A549 (cell line): Measurements from ENCODE around the gene PNPLA6. TPM values are rescaled to one million over a fixed set of nuclear protein-coding genes. Genes with fewer than 3 reads are reported as not detected.
A peak's percentile ranks its signal among the peaks of the same experiment; 100 is the strongest.

Source experiments
- ATAC-seq, 2 experiments: fragments of 200-7000 bp in 1 of 2; fragments of >200 bp in 1 of 2; cut with Nextera tagmentation in 1 of 2; cut with Tn5 transposase in 1 of 2; 3 replicates each; pipeline versions ENCODE4 v1.8.0 to v1.9.1; 2018 to 2020; ENCODE audit warnings: mild to moderate bottlenecking in 1 of 2, moderate library complexity in 1 of 2
- CTCF ChIA-PET: fragments of 300-600 bp; sonication (Branson Sonifier 250); formaldehyde crosslinking; extraction: SDS; loops from one replicate; lab custom pipeline; 2021; ENCODE audit warnings: antibody characterized with exemption, inconsistent platforms; lab: Yijun Ruan, JAX
- POLR2A ChIA-PET: fragments of 350-600 bp; formaldehyde crosslinking; extraction: SDS; loops from one replicate; lab custom pipeline; 2021; ENCODE audit warnings: antibody characterized with exemption, inconsistent platforms; lab: Yijun Ruan, JAX
- DNase-seq, 2 experiments: peaks; one replicate each; pipeline versions ENCODE4 v3.0.0 to v3.0.0-alpha.2; 2011 to 2016; ENCODE audit warnings: low read depth in 1 of 2, low spot score in 1 of 2
- FAIRE-seq: peaks from 2 replicates; lab custom pipeline; 2011; peaks lifted over from hg19 to GRCh38; lab: Jason Lieb, UNC
- H3K27ac ChIP-seq, 2 experiments: fragments of >200 bp; sonication (Bioruptor Twin); formaldehyde crosslinking; 3 replicates each; pipeline ENCODE4 v1.5.1; 2016 to 2017
- H3K4me1 ChIP-seq: fragments of >200 bp; sonication (Bioruptor Twin); formaldehyde crosslinking; 3 replicates; pipeline ENCODE4 v1.6.1; 2016
- H3K4me2 ChIP-seq: fragments of >200 bp; sonication (Bioruptor Twin); formaldehyde crosslinking; 3 replicates; pipeline ENCODE4 v1.6.1; 2016
- H3K4me3 ChIP-seq: fragments of >200 bp; sonication (Bioruptor Twin); formaldehyde crosslinking; 3 replicates; pipeline ENCODE4 v1.5.1; 2016
- H3K9me3 ChIP-seq: fragments of >200 bp; sonication (Bioruptor Twin); formaldehyde crosslinking; 3 replicates; pipeline ENCODE4 v1.6.1; 2016
- EP300 ChIP-seq, 2 experiments: fragments of >200 bp; sonication (Bioruptor Twin); formaldehyde crosslinking; IDR thresholded peaks; 2 replicates in 1 of 2; 3 replicates in 1 of 2; pipeline ENCODE4 v1.6.1; 2016 to 2017
- ESRRA ChIP-seq: fragments of 150-350 bp; IDR thresholded peaks from 2 replicates; pipeline ENCODE4 v1.6.1; 2014; ENCODE audit warnings: mild to moderate bottlenecking, low read length, borderline replicate concordance
- FOSL2 ChIP-seq, 2 experiments: fragments of 450-650 bp in 1 of 2; fragments of >200 bp in 1 of 2; sonication (Bioruptor Twin) in 1 of 2; formaldehyde crosslinking; IDR thresholded peaks; 2 replicates each; pipeline versions ENCODE4 v1.5.0 to v1.6.1; 2016 to 2020; ENCODE audit warnings: mild to moderate bottlenecking in 1 of 2, moderate library complexity in 1 of 2
- HES2 ChIP-seq: fragments of >200 bp; sonication (Bioruptor Twin); formaldehyde crosslinking; IDR thresholded peaks from 2 replicates; pipeline ENCODE4 v1.6.1; 2016
- HOXB13 ChIP-seq: fragments of 250-450 bp; sonication (Bioruptor Pico); IDR thresholded peaks from 2 replicates; pipeline ENCODE4 v1.5.0; 2020; ENCODE audit warnings: low read depth, mild to moderate bottlenecking, moderate library complexity
- KDM1A ChIP-seq: fragments of 200-600 bp; sonication (generic); IDR thresholded peaks from 2 replicates; pipeline ENCODE4 v1.6.1; 2016; ENCODE audit warnings: low read depth, mild to moderate bottlenecking
- NPAS2 ChIP-seq: fragments of 250-450 bp; sonication (Bioruptor Pico); IDR thresholded peaks from 2 replicates; pipeline ENCODE4 v1.8.0; 2022; ENCODE audit warnings: mild to moderate bottlenecking, moderate library complexity, borderline replicate concordance
- POLR2A ChIP-seq: IDR thresholded peaks from 2 replicates; pipeline ENCODE4 v1.6.1; 2012; ENCODE audit warnings: mild to moderate bottlenecking, low read length
- RNF2 ChIP-seq: fragments of 200-600 bp; sonication (generic); IDR thresholded peaks from 2 replicates; pipeline ENCODE4 v1.6.1; 2016; ENCODE audit warnings: low read depth, mild to moderate bottlenecking, antibody characterized with exemption, moderate library complexity, borderline replicate concordance
- TP53 ChIP-seq: fragments of 250-450 bp; sonication (Bioruptor Pico); IDR thresholded peaks from 2 replicates; pipeline ENCODE4 v1.5.0; 2021; ENCODE audit warnings: mild to moderate bottlenecking, moderate library complexity
- ZC3H11A ChIP-seq: fragments of 450-650 bp; IDR thresholded peaks from 2 replicates; pipeline ENCODE4 v1.6.1; 2014; ENCODE audit warnings: antibody characterized with exemption, mild to moderate bottlenecking
- WGBS: methylation state at CpG from one replicate; pipeline ENCODE4 v1.1.6; 2017; ENCODE audit errors: missing lambda C conversion rate; 5-methylcytosine and 5-hydroxymethylcytosine counted together
- polyA plus RNA-seq, 4 experiments: library from polyadenylated mRNA; depleted of rRNA in 3 of 4; stranded (reverse); fragments of >200 nt; fragmentation: RNase III in 1 of 4; extraction: RNeasy Plus Mini Kit Qiagen cat#74134 plus additional on column Dnase treatment in 1 of 4; gene quantifications; 2 replicates in 3 of 4; 3 replicates in 1 of 4; pipeline ENCODE4 v1.2.3, GENCODE V29; 2011 to 2017
- TF ChIP-seq, protein P1 (sequence below): fragments of 150-350 bp; IDR thresholded peaks from 2 replicates; pipeline ENCODE4 v1.6.1; 2014; ENCODE audit warnings: low read depth, mild to moderate bottlenecking, low read length

PNPLA6 gene
- polyA plus RNA-seq, 2 of the 4 experiments (the other 2 are of a cell fraction): 17.0 to 58.1 TPM

- TF ChIP-seq TP53 (no peak), ZC3H11A (no peak), HOXB13 (CRISPR knock-in tag) (no peak), KDM1A (no peak), ESRRA (no peak)
These were observed 6.8 kb upstream of the PNPLA6 start (continued) for GRCh38 chr19:7528522-7529245.

DNA sequence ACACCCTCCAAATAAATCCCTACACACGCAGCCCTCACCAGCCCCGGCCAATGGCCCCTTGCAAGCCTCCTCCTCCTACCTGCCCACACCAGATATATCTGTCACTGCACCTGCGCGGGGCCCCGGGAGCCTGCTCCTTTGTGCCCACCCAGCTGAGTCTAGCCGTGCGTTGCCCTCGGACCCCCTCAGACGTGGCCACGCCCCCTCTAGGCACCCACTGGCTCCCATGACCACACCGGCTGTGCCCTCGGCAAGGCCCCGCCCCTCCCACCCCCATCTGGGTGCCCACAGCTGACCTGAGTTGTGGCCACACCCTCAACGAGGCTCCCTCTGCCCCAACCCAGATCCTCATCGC is 6.3 kb upstream of the PNPLA6 start:
- POLR2A ChIA-PET: no interaction called here
- H3K4me1 ChIP-seq: peaks cover 6% of the 10 kb centered on the region; the same call in 2 of the 3 replicates
- H3K27ac ChIP-seq: no peak overlapping the region
- TF ChIP-seq RNF2 (no peak), EP300 (IDR thresholded peaks at IDR 0.05) (no peak), FOSL2 (IDR thresholded peaks at IDR 0.05) (no peak), FOSL2 (CRISPR knock-in tag; IDR thresholded peaks at IDR 0.05) (no peak)
- TF ChIP-seq, protein P1, sequence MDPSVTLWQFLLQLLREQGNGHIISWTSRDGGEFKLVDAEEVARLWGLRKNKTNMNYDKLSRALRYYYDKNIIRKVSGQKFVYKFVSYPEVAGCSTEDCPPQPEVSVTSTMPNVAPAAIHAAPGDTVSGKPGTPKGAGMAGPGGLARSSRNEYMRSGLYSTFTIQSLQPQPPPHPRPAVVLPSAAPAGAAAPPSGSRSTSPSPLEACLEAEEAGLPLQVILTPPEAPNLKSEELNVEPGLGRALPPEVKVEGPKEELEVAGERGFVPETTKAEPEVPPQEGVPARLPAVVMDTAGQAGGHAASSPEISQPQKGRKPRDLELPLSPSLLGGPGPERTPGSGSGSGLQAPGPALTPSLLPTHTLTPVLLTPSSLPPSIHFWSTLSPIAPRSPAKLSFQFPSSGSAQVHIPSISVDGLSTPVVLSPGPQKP: no peak
- WGBS: 83% methylated on average over 6 of the region's 15 CpGs
- no peak for FAIRE-seq
- H3K4me2 ChIP-seq: no peak overlapping the region
- ATAC-seq: no peak
- H3K4me3 ChIP-seq: no peak overlapping the region
- DNase-seq: no peak
- CTCF ChIA-PET: no interaction called here
- H3K9me3 ChIP-seq: no peaks in the 10 kb centered on the region

DNA sequence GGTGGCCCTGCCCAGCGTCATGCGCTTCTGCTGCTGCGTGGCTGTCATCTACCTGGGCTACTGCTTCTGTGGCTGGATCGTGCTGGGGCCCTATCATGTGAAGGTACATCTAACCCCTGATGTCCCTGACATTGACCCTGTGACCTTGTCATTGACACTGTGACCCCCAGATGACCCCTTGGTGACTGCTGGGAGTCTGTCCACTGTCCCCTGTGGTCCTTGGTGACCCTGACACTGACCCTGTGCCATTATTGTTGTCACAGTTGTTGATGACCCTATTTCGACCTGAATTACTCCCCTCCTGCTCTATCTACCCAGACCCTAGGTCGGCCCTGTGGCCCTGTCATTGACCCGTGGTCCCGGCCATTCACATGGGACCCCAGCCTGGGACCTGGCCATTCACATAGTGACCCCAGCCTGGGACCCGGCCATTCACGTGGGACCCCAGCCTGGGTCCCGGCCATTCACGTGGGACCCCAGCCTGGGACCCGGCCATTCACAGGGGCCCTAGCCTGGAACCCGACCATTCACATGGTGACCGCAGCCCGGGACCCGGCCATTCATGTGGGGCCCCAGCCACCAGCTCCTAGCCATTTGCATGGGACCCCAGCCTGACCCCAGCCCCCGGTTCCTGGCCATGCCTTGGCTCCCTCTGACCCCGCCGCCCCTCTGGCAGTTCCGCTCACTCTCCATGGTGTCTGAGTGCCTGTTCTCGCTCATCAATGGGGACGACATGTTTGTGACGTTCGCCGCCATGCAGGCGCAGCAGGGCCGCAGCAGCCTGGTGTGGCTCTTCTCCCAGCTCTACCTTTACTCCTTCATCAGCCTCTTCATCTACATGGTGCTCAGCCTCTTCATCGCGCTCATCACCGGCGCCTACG is 5.7 kb upstream of the PNPLA6 start:
- Histone ChIP-seq H3K27ac (no peak overlapping the region), H3K4me2 (no peak overlapping the region), H3K4me3 (no peak overlapping the region), H3K9me3 (no peaks in the 10 kb centered on the region), H3K4me1 (peaks cover 6% of the 10 kb centered on the region; the same call in 2 of the 3 replicates)
- POLR2A ChIA-PET: no interaction called here
- FAIRE-seq (no peak), DNase-seq (no peak), ATAC-seq (no peak)
- CTCF ChIA-PET: interaction anchor here (0.5 to 1.2 kb wide), 2 partner anchors 20 to 21 kb away, joined by 3 to 6 read pairs; no protein-coding TSS in a partner anchor
- TF ChIP-seq ESRRA (0 out of 2 replicates have a peak, but pooled peaks have one; percentile 42), NPAS2 (CRISPR knock-in tag) (no peak)
- WGBS: 91% methylated on average over 19 of the region's 33 CpGs

- ATAC-seq (peak in 1 of 2 experiments; percentile 44; a peak in 3 of 6 replicates), DNase-seq (peak in 1 of 2 experiments; percentile 66), FAIRE-seq (no peak)
- H3K4me1 ChIP-seq: peaks cover 11% of the 10 kb centered on the region; the same call in 2 of the 3 replicates
- peak overlapping the region; percentile 84 for H3K4me2 ChIP-seq
- peak overlapping the region; percentile 91 to 95 for H3K27ac ChIP-seq
- WGBS: 40% methylated on average over 6 of the region's 30 CpGs
- TF ChIP-seq POLR2A (peak; percentile 4; the same call in 1 of the 2 replicates), HES2 (no peak)
- peak overlapping the region; percentile 89 for H3K4me3 ChIP-seq
- POLR2A ChIA-PET: interaction anchor here (1.0 to 3.0 kb wide), 2 partner anchors 11 to 27 kb away, joined by 3 to 11 read pairs; partner anchors contain the start of gene MCOLN1
- CTCF ChIA-PET: no interaction called here
- H3K9me3 ChIP-seq: no peaks in the 10 kb centered on the region
These were observed 2.1 kb upstream of the PNPLA6 start for GRCh38 chr19:7533281-7533885.
